ENCODE measurements around the gene RNF175.

The RNF175 gene

GRCh38 chr4:153713866-153714646, 45.8 kb downstream of the RNF175 start:
- Histone ChIP-seq H4K20me1 (ENCODE audit: low read depth, low read length) (no peaks in the 10 kb centered on the region), H3F3A (ENCODE audit: insufficient read depth) (no peaks in the 10 kb centered on the region), H3K79me2 (ENCODE audit: insufficient read depth, low read length) (no peaks in the 10 kb centered on the region), H3K9me2 (replicated peaks; ENCODE audit: insufficient read depth, low read length) (no peaks in the 10 kb centered on the region), H3K4me3 (ENCODE audit: insufficient read depth, low read length, poor library complexity, severe bottlenecking) (no peak overlapping the region), H3K9ac (ENCODE audit: low read length) (no peak overlapping the region), H3K36me3 (ENCODE audit: low read length) (no peaks in the 10 kb centered on the region), H2AFZ (ENCODE audit: low read depth, low read length, severe bottlenecking) (no peak overlapping the region), H3K27me3 (ENCODE audit: low read length) (no peaks in the 10 kb centered on the region), H3K9me3 (ENCODE audit: insufficient read depth, low read length) (no peaks in the 10 kb centered on the region), H3K27ac (ENCODE audit: low read depth, low read length) (no peak overlapping the region), H3K4me2 (ENCODE audit: low read depth, low read length, poor library complexity, severe bottlenecking) (no peak overlapping the region)
- TF ChIP-seq EZH2phosphoT487 (conservative IDR thresholded peaks at IDR 0.05; ENCODE audit: low read length), result no peak
- TF ChIP-seq CTCF (IDR thresholded peaks at IDR 0.05; ENCODE audit: insufficient read depth, low read length, poor library complexity, severe bottlenecking), result no peak

GRCh38 chr4:153710681-153711080, 49.1 kb downstream of the RNF175 start:
- no peaks in the 10 kb centered on the region for H3K36me3 ChIP-seq (ENCODE audit: low read length)
- no peak overlapping the region for H3K4me2 ChIP-seq (ENCODE audit: low read depth, low read length, poor library complexity, severe bottlenecking)
- H3K4me3 ChIP-seq (ENCODE audit: insufficient read depth, low read length, poor library complexity, severe bottlenecking), result no peak overlapping the region
- no peaks in the 10 kb centered on the region for H3K9me3 ChIP-seq (ENCODE audit: insufficient read depth, low read length)
- H3K79me2 ChIP-seq (ENCODE audit: insufficient read depth, low read length), result no peaks in the 10 kb centered on the region
- no peaks in the 10 kb centered on the region for H3K27me3 ChIP-seq (ENCODE audit: low read length)
- no peaks in the 10 kb centered on the region for H3F3A ChIP-seq (ENCODE audit: insufficient read depth)
- TF ChIP-seq EZH2phosphoT487 (conservative IDR thresholded peaks at IDR 0.05; ENCODE audit: low read length) (no peak), CTCF (IDR thresholded peaks at IDR 0.05; ENCODE audit: insufficient read depth, low read length, poor library complexity, severe bottlenecking) (no peak)
- H3K27ac ChIP-seq (ENCODE audit: low read depth, low read length), result no peak overlapping the region
- no peaks in the 10 kb centered on the region for H4K20me1 ChIP-seq (ENCODE audit: low read depth, low read length)
- no peaks in the 10 kb centered on the region for H3K9me2 ChIP-seq (replicated peaks; ENCODE audit: insufficient read depth, low read length)
- H3K9ac ChIP-seq (ENCODE audit: low read length), result no peak overlapping the region
- no peak overlapping the region for H2AFZ ChIP-seq (ENCODE audit: low read depth, low read length, severe bottlenecking)

- no peaks in the 10 kb centered on the region for H3K36me3 ChIP-seq (ENCODE audit: low read length)
- 0 out of 2 replicates have a peak, but pooled peaks cover 4% of the 10 kb centered on the region for H3K27me3 ChIP-seq (ENCODE audit: low read length)
- no peaks in the 10 kb centered on the region for H3K9me2 ChIP-seq (replicated peaks; ENCODE audit: insufficient read depth, low read length)
- H3K27ac ChIP-seq (ENCODE audit: low read depth, low read length), result no peak overlapping the region
- no peaks in the 10 kb centered on the region for H3K79me2 ChIP-seq (ENCODE audit: insufficient read depth, low read length)
- H3K4me3 ChIP-seq (ENCODE audit: insufficient read depth, low read length, poor library complexity, severe bottlenecking), result no peak overlapping the region
- H2AFZ ChIP-seq (ENCODE audit: low read depth, low read length, severe bottlenecking), result no peak overlapping the region
- H3K4me2 ChIP-seq (ENCODE audit: low read depth, low read length, poor library complexity, severe bottlenecking), result no peak overlapping the region
- H3K9me3 ChIP-seq (ENCODE audit: insufficient read depth, low read length), result no peaks in the 10 kb centered on the region
- TF ChIP-seq EZH2phosphoT487 (conservative IDR thresholded peaks at IDR 0.05; ENCODE audit: low read length), result no peak
- no peaks in the 10 kb centered on the region for H3F3A ChIP-seq (ENCODE audit: insufficient read depth)
- no peaks in the 10 kb centered on the region for H4K20me1 ChIP-seq (ENCODE audit: low read depth, low read length)
- no peak overlapping the region for H3K9ac ChIP-seq (ENCODE audit: low read length)
These were observed 53.3 kb downstream of the RNF175 start for GRCh38 chr4:153706519-153706918.

GRCh38 chr4:153705743-153706468, 53.9 kb downstream of the RNF175 start:
- H3K27ac ChIP-seq (ENCODE audit: low read depth, low read length), result no peak overlapping the region
- H3K27me3 ChIP-seq (ENCODE audit: low read length), result 0 out of 2 replicates have a peak, but pooled peaks cover 4% of the 10 kb centered on the region
- H3K4me3 ChIP-seq (ENCODE audit: insufficient read depth, low read length, poor library complexity, severe bottlenecking), result no peak overlapping the region
- H3F3A ChIP-seq (ENCODE audit: insufficient read depth), result no peaks in the 10 kb centered on the region
- H3K36me3 ChIP-seq (ENCODE audit: low read length), result no peaks in the 10 kb centered on the region
- no peak overlapping the region for H3K9ac ChIP-seq (ENCODE audit: low read length)
- no peaks in the 10 kb centered on the region for H3K9me2 ChIP-seq (replicated peaks; ENCODE audit: insufficient read depth, low read length)
- no peaks in the 10 kb centered on the region for H3K79me2 ChIP-seq (ENCODE audit: insufficient read depth, low read length)
- H3K4me2 ChIP-seq (ENCODE audit: low read depth, low read length, poor library complexity, severe bottlenecking), result no peak overlapping the region
- H4K20me1 ChIP-seq (ENCODE audit: low read depth, low read length), result no peaks in the 10 kb centered on the region
- H3K9me3 ChIP-seq (ENCODE audit: insufficient read depth, low read length), result no peaks in the 10 kb centered on the region
- H2AFZ ChIP-seq (ENCODE audit: low read depth, low read length, severe bottlenecking), result no peak overlapping the region
- TF ChIP-seq EZH2phosphoT487 (conservative IDR thresholded peaks at IDR 0.05; ENCODE audit: low read length) (no peak), CTCF (IDR thresholded peaks at IDR 0.05; ENCODE audit: insufficient read depth, low read length, poor library complexity, severe bottlenecking) (no peak)

Data from SU-DHL-6 (cell line).